KOPT-K1 (cell line): ENCODE measurements around the gene PET117.
"Not testable (repeated sequence)": the region's sequence is repeated elsewhere in the genome, so short reads cannot be mapped to it uniquely, and the experiment has no call there.

Experiments
- H3K27ac ChIP-seq: fragments of 200-600 bp; sonication (generic); 2 replicates; pipeline ENCODE4 v1.5.1; 2016; ENCODE audit warnings: antibody characterized with exemption, mild to moderate bottlenecking, low read depth, low read length; ENCODE audit not compliant: poor library complexity, severe bottlenecking
- H3K36me3 ChIP-seq: fragments of 200-600 bp; sonication (generic); 2 replicates; pipeline ENCODE4 v1.5.1; 2017; ENCODE audit warnings: antibody characterized with exemption, mild to moderate bottlenecking, low read length, moderate library complexity; ENCODE audit not compliant: insufficient read depth
- H3K9me3 ChIP-seq: fragments of 200-600 bp; sonication (generic); 2 replicates; pipeline ENCODE4 v1.5.1; 2017; ENCODE audit warnings: antibody characterized with exemption, low read length, mild to moderate bottlenecking; ENCODE audit not compliant: insufficient read depth, poor library complexity, severe bottlenecking

PET117 gene, protein sequence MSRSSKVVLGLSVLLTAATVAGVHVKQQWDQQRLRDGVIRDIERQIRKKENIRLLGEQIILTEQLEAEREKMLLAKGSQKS

GRCh38 chr20:18137412-18138265 lies at the start of gene PET117, which contains the start of gene KAT14:
PET117 (plus strand) TSS chr20:18137863; CDS start chr20:18137956, 93 bp downstream.
KAT14 (plus strand) TSS chr20:18137863; CDS start chr20:18142661, 4,798 bp downstream.
- Histone ChIP-seq H3K36me3 (peaks cover 13% of the 10 kb centered on the region), H3K9me3 (no peaks in the 10 kb centered on the region), H3K27ac (peak within 1 kb of the TSS; percentile 81)

- not testable (repeated sequence) for H3K9me3 ChIP-seq, H3K27ac ChIP-seq, H3K36me3 ChIP-seq
Observed at GRCh38 chr20:18088298-18088697, 49.4 kb upstream of the PET117 start.

DNA sequence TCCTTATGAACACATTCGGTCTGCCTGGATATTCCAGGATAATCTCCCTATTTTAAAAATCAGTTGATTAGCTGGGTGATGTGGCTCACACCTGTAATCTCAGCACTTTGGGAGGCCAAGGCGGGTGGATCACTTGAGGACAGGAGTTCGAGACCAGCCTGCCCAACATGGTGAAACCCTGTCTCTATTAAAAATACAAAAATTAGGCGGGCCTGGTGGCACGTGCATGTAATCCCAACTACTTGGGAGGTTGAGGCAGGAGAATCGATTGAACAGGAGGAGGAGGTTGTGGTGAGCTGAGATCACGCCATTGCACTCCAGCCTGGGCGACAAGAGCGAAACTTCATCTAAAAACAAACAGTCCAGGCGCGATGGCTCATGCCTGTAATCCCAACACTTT lies 48.8 kb upstream of the PET117 start:
- H3K36me3 ChIP-seq, H3K27ac ChIP-seq, H3K9me3 ChIP-seq: not testable (repeated sequence)

GRCh38 chr20:18090044-18090443 lies 47.6 kb upstream of the PET117 start:
- Histone ChIP-seq H3K27ac (no peak overlapping the region), H3K9me3 (no peaks in the 10 kb centered on the region), H3K36me3 (no peaks in the 10 kb centered on the region)

DNA sequence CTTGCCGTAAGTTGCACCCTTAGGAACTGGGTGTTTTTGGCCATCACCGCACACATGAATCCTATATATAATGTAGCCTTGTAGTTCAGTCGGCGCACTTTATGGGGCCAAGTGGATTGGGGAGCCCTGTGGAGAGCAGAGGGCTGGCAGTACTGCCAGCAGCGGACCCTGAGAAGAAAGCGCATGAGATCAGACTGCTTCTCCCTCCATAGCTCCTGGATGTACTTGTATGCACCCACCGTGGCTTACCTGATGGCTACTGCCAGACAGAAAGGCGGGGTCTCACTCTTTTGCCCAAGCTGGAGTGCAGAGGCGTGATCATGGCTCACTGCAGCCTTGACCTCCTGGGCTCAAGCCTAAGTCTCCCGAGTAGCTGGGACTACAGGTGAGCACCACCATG lies 47.2 kb upstream of the PET117 start:
- H3K27ac ChIP-seq: no peak overlapping the region
- no peaks in the 10 kb centered on the region for H3K36me3 ChIP-seq
- no peaks in the 10 kb centered on the region for H3K9me3 ChIP-seq

GRCh38 chr20:18091623-18092022 lies 46.0 kb upstream of the PET117 start:
- no peaks in the 10 kb centered on the region for H3K9me3 ChIP-seq
- no peaks in the 10 kb centered on the region for H3K36me3 ChIP-seq
- H3K27ac ChIP-seq: no peak overlapping the region

- H3K36me3 ChIP-seq: no peaks in the 10 kb centered on the region
- H3K27ac ChIP-seq: no peak overlapping the region
Observed at GRCh38 chr20:18092890-18093289, 44.8 kb upstream of the PET117 start.

GRCh38 chr20:18093388-18093787 lies 44.3 kb upstream of the PET117 start:
- no peaks in the 10 kb centered on the region for H3K36me3 ChIP-seq
- no peaks in the 10 kb centered on the region for H3K9me3 ChIP-seq
- no peak overlapping the region for H3K27ac ChIP-seq

More at GRCh38 chr20:18092890-18093289, 44.8 kb upstream of the PET117 start:
- no peaks in the 10 kb centered on the region for H3K9me3 ChIP-seq

GRCh38 chr20:18094191-18094590 lies 43.5 kb upstream of the PET117 start:
- Histone ChIP-seq H3K27ac (no peak overlapping the region), H3K36me3 (no peaks in the 10 kb centered on the region), H3K9me3 (no peaks in the 10 kb centered on the region)

- not testable (repeated sequence) for H3K36me3 ChIP-seq, H3K27ac ChIP-seq, H3K9me3 ChIP-seq
Observed at GRCh38 chr20:18100569-18100968, 37.1 kb upstream of the PET117 start.

DNA sequence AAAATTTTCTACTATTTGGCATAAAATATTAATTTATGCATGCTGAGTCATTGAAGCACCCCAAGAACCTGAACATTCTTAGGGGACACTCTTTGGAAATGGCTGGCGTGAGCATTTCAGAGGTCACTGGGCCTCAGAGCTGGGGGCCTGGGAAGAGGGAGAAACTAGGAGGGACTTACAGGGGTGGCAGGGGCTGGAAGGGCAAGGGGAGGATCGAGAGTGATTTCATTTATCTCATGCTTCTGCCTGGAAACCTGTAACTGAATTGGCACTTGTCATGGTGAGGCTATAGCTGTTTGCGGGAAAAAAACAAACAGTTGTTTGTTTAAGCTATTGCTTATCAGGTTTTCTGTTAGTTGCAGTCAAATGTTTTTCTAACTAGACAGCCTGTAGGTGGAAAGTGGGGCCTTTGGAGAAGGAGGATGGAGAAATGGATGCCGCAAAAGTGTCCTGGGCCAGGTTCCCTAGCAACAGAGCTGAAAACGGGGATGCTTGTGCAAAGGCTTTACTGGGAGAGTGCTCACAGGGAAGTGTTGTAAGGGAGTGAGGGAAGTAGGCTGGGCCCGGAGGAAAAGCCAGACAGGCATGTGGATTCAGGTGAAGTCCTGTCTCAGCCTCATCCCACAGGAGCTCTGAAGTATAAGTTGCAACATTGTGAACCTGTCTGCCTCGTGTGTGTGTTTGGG lies 36.4 kb upstream of the PET117 start:
- H3K27ac ChIP-seq: no peak overlapping the region

GRCh38 chr20:18103497-18103896 lies 34.2 kb upstream of the PET117 start:
- Histone ChIP-seq H3K36me3 (no peaks in the 10 kb centered on the region), H3K9me3 (no peaks in the 10 kb centered on the region), H3K27ac (no peak overlapping the region)

More for the DNA sequence above, 36.4 kb upstream of the PET117 start:
- Histone ChIP-seq H3K36me3 (no peaks in the 10 kb centered on the region), H3K9me3 (no peaks in the 10 kb centered on the region)

GRCh38 chr20:18108326-18108725 lies 29.3 kb upstream of the PET117 start:
- Histone ChIP-seq H3K27ac (no peak overlapping the region), H3K36me3 (no peaks in the 10 kb centered on the region), H3K9me3 (no peaks in the 10 kb centered on the region)

- not testable (repeated sequence) for H3K36me3 ChIP-seq, H3K9me3 ChIP-seq
Observed at GRCh38 chr20:18128574-18128973, 9.1 kb upstream of the PET117 start.

GRCh38 chr20:18132663-18133062 lies 5.0 kb upstream of the PET117 start:
- Histone ChIP-seq H3K36me3 (no peaks in the 10 kb centered on the region), H3K9me3 (no peaks in the 10 kb centered on the region), H3K27ac (no peak overlapping the region)

More at GRCh38 chr20:18128574-18128973, 9.1 kb upstream of the PET117 start:
- not testable (repeated sequence) for H3K27ac ChIP-seq
